Caco-2 (cell line): ENCODE data around the gene GBA2. TPM values are rescaled to one million over a fixed set of nuclear protein-coding genes. Genes with fewer than 3 reads are reported as not detected.

Experiments used
- BruUV-seq: library from RNA; stranded (reverse); fragments of 400-500 nt; replicated peaks from 2 replicates; lab custom pipeline; 2021; lab: Mats Ljungman, UMichigan
- CTCF ChIA-PET: fragments of 300-600 bp; sonication (Branson Sonifier 250); formaldehyde crosslinking; loops from one replicate; lab custom pipeline; 2022; ENCODE audit warnings: antibody characterized with exemption; lab: Charles Lee
- POLR2A ChIA-PET: fragments of 300-600 bp; sonication (Branson Sonifier 250); formaldehyde crosslinking; loops from one replicate; lab custom pipeline; 2022; ENCODE audit warnings: antibody characterized with exemption; lab: Charles Lee
- DNase-seq, 2 experiments: peaks; one replicate each; pipeline versions ENCODE4 v3.0.0 to v3.0.0-alpha.2; 2020 to 2022
- H3K27me3 ChIP-seq: replicated peaks from 2 replicates; pipeline ENCODE4 v1.6.0; 2011; ENCODE audit warnings: low read length; ENCODE audit not compliant: control insufficient read depth, insufficient read depth
- H3K36me3 ChIP-seq: 2 replicates; pipeline ENCODE4 v1.5.1; 2011; ENCODE audit warnings: low read length; ENCODE audit not compliant: control insufficient read depth, insufficient read depth
- H3K4me1 ChIP-seq: fragments of 250-450 bp; sonication (Bioruptor Pico); 2 replicates; pipeline ENCODE4 v1.5.1; 2020; ENCODE audit warnings: mild to moderate bottlenecking
- H3K4me3 ChIP-seq: 2 replicates; pipeline ENCODE4 v1.5.1; 2011; ENCODE audit warnings: low read depth, mild to moderate bottlenecking, control low read depth, low read length
- H3K9me3 ChIP-seq: fragments of 250-450 bp; sonication (Bioruptor Pico); 2 replicates; pipeline ENCODE4 v1.5.1; 2020; ENCODE audit warnings: mild to moderate bottlenecking, moderate library complexity
- H3K27ac Mint-ChIP-seq: one replicate; pipeline ENCODE4 v1.8.0; 2022; ENCODE audit warnings: mixed read lengths; ENCODE audit not compliant: unreplicated experiment
- H3K27me3 Mint-ChIP-seq: one replicate; pipeline ENCODE4 v1.8.0; 2022; ENCODE audit warnings: mixed read lengths; ENCODE audit not compliant: insufficient read depth, unreplicated experiment
- H3K36me3 Mint-ChIP-seq: one replicate; pipeline ENCODE4 v1.8.0; 2022; ENCODE audit warnings: mild to moderate bottlenecking, mixed read lengths; ENCODE audit not compliant: insufficient read depth, unreplicated experiment
- H3K4me1 Mint-ChIP-seq: one replicate; pipeline ENCODE4 v1.8.0; 2022; ENCODE audit warnings: low read depth, mixed read lengths; ENCODE audit not compliant: unreplicated experiment
- H3K4me3 Mint-ChIP-seq: one replicate; pipeline ENCODE4 v1.8.0; 2022; ENCODE audit warnings: mild to moderate bottlenecking, moderate library complexity, mixed read lengths; ENCODE audit not compliant: unreplicated experiment
- H3K9me3 Mint-ChIP-seq: one replicate; pipeline ENCODE4 v1.8.0; 2022; ENCODE audit warnings: mixed read lengths; ENCODE audit not compliant: unreplicated experiment
- intact Hi-C: fragments of 100-400 bp; cut with micrococcal nuclease; formaldehyde crosslinking; loops from one replicate; pipeline ENCODE4 v1.10.0; 2022; ENCODE audit not compliant: unreplicated experiment
- total RNA-seq: library from RNA; stranded (reverse); gene quantifications from 2 replicates; pipeline ENCODE4 v1.2.3, GENCODE V29; 2022
- TF ChIP-seq, protein P1 (sequence below), 2 experiments: fragments of 200-600 bp in 1 of 2; IDR thresholded peaks; 1 replicate in 1 of 2; 2 replicates in 1 of 2; pipeline versions ENCODE4 v1.5.1 to v1.8.0; 2011 to 2022; ENCODE audit warnings: antibody characterized with exemption in 1 of 2, control low read depth in 1 of 2, inconsistent platforms in 1 of 2, low read depth in 1 of 2, low read length in 1 of 2, mild to moderate bottlenecking in 1 of 2, moderate library complexity in 1 of 2; ENCODE audit not compliant: insufficient read depth in 1 of 2, severe bottlenecking in 1 of 2, unreplicated experiment in 1 of 2

The GBA2 gene
- total RNA-seq, 1 experiment from 2014 or later: 108 TPM

DNA sequence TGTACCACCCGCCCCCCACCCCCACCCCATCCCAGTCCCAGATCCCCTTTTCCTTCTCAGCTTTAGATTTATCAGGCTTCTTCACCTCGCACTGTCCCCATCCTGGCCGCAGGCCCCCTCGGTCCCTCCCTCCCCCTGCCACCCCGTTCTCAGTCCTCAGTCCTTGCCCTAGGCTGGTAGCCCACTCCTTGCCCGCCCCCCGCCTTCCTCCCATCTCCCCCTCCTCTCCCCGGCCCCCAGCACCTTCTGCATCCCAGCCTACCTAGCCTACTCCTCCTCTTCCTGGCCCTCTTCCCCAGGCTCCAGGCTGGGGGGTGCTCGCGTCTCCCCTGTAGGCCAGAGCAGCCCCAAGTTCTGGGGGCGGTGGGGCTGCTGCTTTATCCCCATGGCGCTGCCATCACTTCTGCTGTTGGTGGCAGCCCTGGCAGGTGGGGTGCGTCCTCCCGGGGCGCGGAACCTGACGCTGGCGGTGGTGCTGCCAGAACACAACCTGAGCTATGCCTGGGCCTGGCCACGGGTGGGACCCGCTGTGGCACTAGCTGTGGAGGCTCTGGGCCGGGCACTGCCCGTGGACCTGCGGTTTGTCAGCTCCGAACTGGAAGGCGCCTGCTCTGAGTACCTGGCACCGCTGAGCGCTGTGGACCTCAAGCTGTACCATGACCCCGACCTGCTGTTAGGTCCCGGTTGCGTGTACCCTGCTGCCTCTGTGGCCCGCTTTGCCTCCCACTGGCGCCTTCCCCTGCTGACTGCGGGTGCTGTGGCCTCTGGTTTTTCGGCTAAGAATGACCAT, 43.2 kb upstream of the GBA2 start:
- no peak for DNase-seq
- peaks cover 4% of the 10 kb centered on the region for H3K4me1 Mint-ChIP-seq
- TF ChIP-seq, protein P1, sequence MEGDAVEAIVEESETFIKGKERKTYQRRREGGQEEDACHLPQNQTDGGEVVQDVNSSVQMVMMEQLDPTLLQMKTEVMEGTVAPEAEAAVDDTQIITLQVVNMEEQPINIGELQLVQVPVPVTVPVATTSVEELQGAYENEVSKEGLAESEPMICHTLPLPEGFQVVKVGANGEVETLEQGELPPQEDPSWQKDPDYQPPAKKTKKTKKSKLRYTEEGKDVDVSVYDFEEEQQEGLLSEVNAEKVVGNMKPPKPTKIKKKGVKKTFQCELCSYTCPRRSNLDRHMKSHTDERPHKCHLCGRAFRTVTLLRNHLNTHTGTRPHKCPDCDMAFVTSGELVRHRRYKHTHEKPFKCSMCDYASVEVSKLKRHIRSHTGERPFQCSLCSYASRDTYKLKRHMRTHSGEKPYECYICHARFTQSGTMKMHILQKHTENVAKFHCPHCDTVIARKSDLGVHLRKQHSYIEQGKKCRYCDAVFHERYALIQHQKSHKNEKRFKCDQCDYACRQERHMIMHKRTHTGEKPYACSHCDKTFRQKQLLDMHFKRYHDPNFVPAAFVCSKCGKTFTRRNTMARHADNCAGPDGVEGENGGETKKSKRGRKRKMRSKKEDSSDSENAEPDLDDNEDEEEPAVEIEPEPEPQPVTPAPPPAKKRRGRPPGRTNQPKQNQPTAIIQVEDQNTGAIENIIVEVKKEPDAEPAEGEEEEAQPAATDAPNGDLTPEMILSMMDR (IDR thresholded peaks at IDR 0.05; ENCODE audit: insufficient read depth in 1 of 2, low read depth in 1 of 2, low read length in 1 of 2, severe bottlenecking in 1 of 2, unreplicated experiment in 1 of 2): no peak
- H3K9me3 Mint-ChIP-seq: no peaks in the 10 kb centered on the region
- H3K27me3 ChIP-seq: no peaks in the 10 kb centered on the region
- BruUV-seq: no TSS peak
- intact Hi-C loops: no loop called here
- ChIA-PET POLR2A (no interaction called here), CTCF (no interaction called here)
- H3K9me3 ChIP-seq: no peaks in the 10 kb centered on the region
- H3K27me3 Mint-ChIP-seq: no peaks in the 10 kb centered on the region
- no peak overlapping the region for H3K4me3 ChIP-seq
- H3K36me3 ChIP-seq: 0 out of 2 replicates have a peak, but pooled peaks cover 1% of the 10 kb centered on the region
- peaks cover 8% of the 10 kb centered on the region; the same call in 1 of the 2 replicates for H3K4me1 ChIP-seq
- no peak overlapping the region for H3K27ac Mint-ChIP-seq
- H3K36me3 Mint-ChIP-seq: no peaks in the 10 kb centered on the region
- H3K4me3 Mint-ChIP-seq: no peak overlapping the region

DNA sequence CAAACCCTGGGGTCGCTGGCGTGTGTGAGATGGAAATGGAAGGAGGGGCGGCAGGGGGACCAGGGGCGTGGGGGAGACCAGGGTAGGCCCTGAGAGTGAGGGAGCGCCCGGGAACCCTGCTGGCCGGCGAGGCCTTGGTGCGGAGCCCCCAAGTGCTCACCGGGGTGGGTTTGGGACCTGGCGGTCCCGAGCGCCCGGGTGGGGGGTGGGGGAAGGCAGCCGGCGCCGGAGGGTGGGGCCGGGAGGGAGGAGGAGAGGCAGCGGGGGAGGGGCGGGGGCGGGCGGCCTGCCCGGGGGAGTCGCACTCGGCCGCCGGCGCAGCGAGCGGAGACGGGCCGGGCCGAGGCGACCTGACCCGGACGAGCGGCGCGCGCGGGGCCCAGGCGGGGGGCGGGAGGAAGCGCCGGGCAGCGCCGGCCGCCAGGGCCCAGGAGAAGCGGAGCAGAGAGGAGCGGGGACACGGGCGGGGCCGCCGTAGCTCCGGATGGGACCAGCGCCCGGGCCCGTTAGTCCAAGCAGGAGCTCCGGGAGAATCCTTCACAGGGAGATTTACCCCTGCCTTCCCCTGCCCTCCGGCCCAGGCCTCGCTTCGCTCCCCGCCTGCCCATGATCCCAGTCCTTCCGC, 42.4 kb upstream of the GBA2 start, which contains the start of gene NPR2:
Gene NPR2, plus strand, starts transcription at position 295 of the 625 bp plus-strand sequence. CDS start 818 bp downstream, outside the sequence.
- Histone ChIP-seq H3K4me1 (peaks cover 8% of the 10 kb centered on the region; the same call in 1 of the 2 replicates), H3K4me3 (no peak within 1 kb of the TSS), H3K27me3 (no peaks in the 10 kb centered on the region), H3K36me3 (0 out of 2 replicates have a peak, but pooled peaks cover 1% of the 10 kb centered on the region), H3K9me3 (no peaks in the 10 kb centered on the region)
- no TSS peak for BruUV-seq
- Mint-ChIP-seq H3K9me3 (no peaks in the 10 kb centered on the region), H3K36me3 (no peaks in the 10 kb centered on the region), H3K4me3 (no peak within 1 kb of the TSS), H3K4me1 (peaks cover 4% of the 10 kb centered on the region), H3K27me3 (no peaks in the 10 kb centered on the region), H3K27ac (no peak within 1 kb of the TSS)
- no peak for DNase-seq
- CTCF ChIA-PET: no interaction called here
- intact Hi-C loops: no loop called here
- POLR2A ChIA-PET: no interaction called here
- TF ChIP-seq, protein P1 (IDR thresholded peaks at IDR 0.05; ENCODE audit: insufficient read depth in 1 of 2, low read depth in 1 of 2, low read length in 1 of 2, severe bottlenecking in 1 of 2, unreplicated experiment in 1 of 2): no peak
